ENCODE results near the gene SBF2. TPM values are rescaled to one million over a fixed set of nuclear protein-coding genes. Genes with fewer than 3 reads are reported as not detected.
"Not testable (repeated sequence)": the region's sequence is repeated elsewhere in the genome, so short reads cannot be mapped to it uniquely, and the experiment has no call there.

Gene SBF2
- total RNA-seq, 1 donor from 2014 or later = 34.5 TPM

DNA sequence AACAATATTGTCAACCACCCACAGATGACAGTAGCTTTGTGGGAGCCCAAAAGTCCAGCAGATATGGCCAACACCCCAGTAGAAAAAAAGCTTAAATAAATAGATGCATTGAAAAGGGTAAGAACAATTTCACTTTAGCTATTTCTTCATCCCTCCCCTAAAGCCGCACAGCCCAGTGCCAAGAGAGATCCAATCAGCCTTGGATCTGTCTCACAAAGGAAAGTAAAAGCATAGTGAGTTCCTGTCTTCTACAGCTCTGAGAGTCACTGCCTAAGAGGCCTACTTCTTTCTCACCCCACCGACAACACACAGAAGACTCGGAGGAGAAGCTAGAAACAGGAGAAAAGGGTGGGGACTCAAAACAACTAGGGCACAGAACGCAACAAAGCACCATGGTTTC is 196.4 kb downstream of the SBF2 start:
- Histone ChIP-seq H3K9me3 (peaks cover 13 to 20% of the 10 kb centered on the region in 2 donors), H3K4me1 (no peaks in the 10 kb centered on the region), H3K36me3 (no peaks in the 10 kb centered on the region), H3K27me3 (no peaks in the 10 kb centered on the region), H3K4me3 (no peak overlapping the region), H3K27ac (no peak overlapping the region)
- TF ChIP-seq, protein P1, sequence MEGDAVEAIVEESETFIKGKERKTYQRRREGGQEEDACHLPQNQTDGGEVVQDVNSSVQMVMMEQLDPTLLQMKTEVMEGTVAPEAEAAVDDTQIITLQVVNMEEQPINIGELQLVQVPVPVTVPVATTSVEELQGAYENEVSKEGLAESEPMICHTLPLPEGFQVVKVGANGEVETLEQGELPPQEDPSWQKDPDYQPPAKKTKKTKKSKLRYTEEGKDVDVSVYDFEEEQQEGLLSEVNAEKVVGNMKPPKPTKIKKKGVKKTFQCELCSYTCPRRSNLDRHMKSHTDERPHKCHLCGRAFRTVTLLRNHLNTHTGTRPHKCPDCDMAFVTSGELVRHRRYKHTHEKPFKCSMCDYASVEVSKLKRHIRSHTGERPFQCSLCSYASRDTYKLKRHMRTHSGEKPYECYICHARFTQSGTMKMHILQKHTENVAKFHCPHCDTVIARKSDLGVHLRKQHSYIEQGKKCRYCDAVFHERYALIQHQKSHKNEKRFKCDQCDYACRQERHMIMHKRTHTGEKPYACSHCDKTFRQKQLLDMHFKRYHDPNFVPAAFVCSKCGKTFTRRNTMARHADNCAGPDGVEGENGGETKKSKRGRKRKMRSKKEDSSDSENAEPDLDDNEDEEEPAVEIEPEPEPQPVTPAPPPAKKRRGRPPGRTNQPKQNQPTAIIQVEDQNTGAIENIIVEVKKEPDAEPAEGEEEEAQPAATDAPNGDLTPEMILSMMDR (IDR thresholded peaks at IDR 0.05) = no peak
- no peak for DNase-seq (ENCODE audit: low spot score in 2 of 2)
- intact Hi-C loops (cut with DNase I) = no loop called here

DNA sequence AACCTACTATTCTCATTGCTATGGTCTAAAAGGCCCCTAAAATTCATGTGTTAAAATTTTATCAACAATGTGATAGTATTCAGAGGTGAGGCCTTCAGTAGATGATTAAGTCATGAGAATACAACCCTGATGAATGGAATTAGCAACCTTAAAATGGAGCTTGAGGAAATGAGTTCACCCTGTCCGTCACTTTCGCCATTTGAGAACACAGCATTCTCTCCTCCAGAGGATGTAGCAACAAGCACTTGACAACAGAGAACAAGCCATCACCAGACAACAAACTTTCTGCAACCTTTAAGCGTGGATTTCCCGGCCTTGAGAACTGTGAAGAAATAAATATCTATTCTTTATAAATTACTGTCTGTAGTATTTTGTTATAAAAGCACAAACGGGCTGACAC is 197.0 kb downstream of the SBF2 start:
- H3K27ac ChIP-seq = no peak overlapping the region
- no peaks in the 10 kb centered on the region for H3K27me3 ChIP-seq
- no peak for DNase-seq (ENCODE audit: low spot score in 2 of 2)
- intact Hi-C loops (cut with DNase I) = no loop called here
- TF ChIP-seq, protein P1 (IDR thresholded peaks at IDR 0.05) = no peak
- peaks cover 13 to 20% of the 10 kb centered on the region in 2 donors for H3K9me3 ChIP-seq
- H3K4me3 ChIP-seq = no peak overlapping the region
- no peaks in the 10 kb centered on the region for H3K4me1 ChIP-seq
- no peaks in the 10 kb centered on the region for H3K36me3 ChIP-seq

DNA sequence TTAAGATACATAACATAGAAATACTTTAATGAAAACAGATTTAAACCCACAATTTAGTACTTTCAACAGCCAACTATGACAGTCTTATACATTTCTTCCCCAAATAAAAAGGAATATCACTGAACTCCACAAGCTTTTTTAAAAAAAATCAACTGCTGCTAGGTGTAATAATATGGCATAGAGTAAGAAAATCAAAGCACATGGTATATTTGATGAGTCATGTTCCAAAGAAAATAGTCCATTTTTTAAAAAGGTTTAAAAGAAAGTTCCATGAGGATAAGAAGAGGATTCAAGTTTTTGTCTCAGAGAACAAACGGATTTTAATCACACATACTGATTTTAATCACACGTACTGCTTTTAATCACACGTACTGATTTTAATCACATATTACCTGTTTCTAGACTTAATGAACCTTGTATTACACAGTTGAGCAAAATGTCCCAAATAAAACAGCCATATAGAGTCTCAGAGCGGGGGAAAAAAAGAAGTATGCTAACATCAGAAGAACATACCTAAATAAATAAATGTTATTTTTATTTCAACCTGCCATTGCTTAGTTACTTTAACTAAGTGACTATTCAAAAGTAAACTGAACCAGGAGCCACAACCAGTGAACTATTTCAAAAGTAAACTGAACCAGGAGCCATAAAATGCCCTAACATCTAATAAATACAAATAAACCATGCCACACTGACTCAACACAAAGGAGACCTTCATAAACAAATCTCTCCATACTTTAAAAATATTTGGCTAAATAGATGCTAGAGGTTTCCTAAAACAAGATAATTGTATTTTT is 198.4 kb downstream of the SBF2 start:
- H3K4me1 ChIP-seq = no peaks in the 10 kb centered on the region
- intact Hi-C loops (cut with DNase I) = no loop called here
- H3K9me3 ChIP-seq = peaks cover 13 to 20% of the 10 kb centered on the region in 2 donors
- no peaks in the 10 kb centered on the region for H3K36me3 ChIP-seq
- H3K27ac ChIP-seq = no peak overlapping the region
- H3K4me3 ChIP-seq = no peak overlapping the region
- no peak for DNase-seq (ENCODE audit: low spot score in 2 of 2)
- TF ChIP-seq, protein P1 (IDR thresholded peaks at IDR 0.05) = no peak
- H3K27me3 ChIP-seq = no peaks in the 10 kb centered on the region

DNA sequence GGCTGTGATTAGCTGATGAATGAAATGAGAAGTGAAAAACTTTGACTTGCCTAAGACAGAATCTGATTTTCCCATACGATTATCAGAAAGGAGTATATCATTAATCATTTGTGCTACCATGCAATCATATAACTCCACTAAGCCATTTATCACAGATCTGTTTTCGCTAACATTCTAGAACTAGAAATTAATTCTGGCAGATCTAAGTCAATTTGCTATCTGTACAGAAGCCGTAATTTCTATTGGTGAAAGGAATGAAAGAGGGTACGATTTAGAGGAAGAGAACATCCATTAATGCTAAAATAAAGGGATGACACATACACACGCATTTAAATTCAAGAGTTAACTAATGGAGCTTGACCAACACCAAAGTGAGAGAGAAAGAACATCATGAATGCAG is 201.6 kb downstream of the SBF2 start:
- Histone ChIP-seq H3K27ac (no peak overlapping the region), H3K27me3 (no peaks in the 10 kb centered on the region), H3K4me3 (no peak overlapping the region), H3K9me3 (no peaks in the 10 kb centered on the region), H3K36me3 (no peaks in the 10 kb centered on the region), H3K4me1 (no peaks in the 10 kb centered on the region)
- intact Hi-C loops (cut with DNase I) = no loop called here
- TF ChIP-seq, protein P1 (IDR thresholded peaks at IDR 0.05) = no peak
- DNase-seq (ENCODE audit: low spot score in 2 of 2) = no peak

DNA sequence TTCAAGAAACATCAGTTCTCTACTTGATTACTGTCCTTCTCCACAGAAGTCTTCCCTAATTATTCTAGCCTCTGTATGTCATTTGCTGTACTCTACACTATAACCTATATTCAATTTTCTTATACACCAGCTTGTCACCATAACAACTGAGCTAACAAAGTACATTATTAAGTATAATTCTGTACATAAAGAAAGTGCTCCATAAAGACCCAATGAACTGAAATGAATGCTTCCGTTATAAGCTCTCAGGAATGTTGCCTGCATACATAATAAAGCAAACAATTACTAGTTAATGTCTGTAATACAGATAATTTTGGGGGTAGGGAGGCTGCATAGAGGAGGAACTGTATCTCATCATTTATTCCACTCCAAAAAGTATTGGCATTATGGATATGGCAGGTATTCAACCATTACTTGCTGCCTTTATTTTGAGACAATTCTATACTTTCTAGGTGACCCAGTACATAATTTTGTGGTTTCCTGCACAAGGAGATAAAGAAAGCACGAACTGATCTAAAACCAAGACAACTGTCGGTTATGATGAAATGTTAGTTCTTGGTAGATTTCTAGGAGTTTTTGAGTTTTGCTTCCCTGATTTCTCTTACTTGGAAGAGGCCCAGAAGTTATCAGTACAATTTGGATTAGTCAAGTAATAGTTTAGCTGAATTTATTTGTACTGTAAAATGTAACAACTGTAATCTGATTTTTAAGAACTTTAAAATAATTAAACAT is 202.5 kb downstream of the SBF2 start:
- H3K27ac ChIP-seq = no peak overlapping the region
- DNase-seq (ENCODE audit: low spot score in 2 of 2) = no peak
- intact Hi-C loops (cut with DNase I) = no loop called here

DNA sequence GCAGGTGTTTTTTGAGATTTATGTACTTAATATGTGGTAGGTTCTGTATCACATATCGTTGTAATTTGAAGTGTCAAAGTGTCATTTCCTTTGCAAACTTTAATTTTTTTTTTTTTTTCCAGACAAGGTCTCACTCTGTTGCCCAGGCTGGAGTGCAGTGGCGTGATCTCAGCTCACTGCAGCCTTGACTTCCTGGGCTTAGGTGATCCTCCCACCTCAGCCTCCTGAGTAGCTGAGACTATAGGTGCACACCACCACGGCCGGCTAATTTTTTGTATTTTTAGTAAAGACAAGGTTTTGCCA is 206.1 kb downstream of the SBF2 start:
- H3K36me3 ChIP-seq; intact Hi-C loops (cut with DNase I); H3K27me3 ChIP-seq; H3K27ac ChIP-seq; H3K4me3 ChIP-seq; DNase-seq (ENCODE audit: low spot score in 2 of 2); H3K4me1 ChIP-seq: not testable (repeated sequence)
- peaks cover 3 to 14% of the 10 kb centered on the region in 2 donors for H3K9me3 ChIP-seq

More for the DNA sequence above, 202.5 kb downstream of the SBF2 start:
- TF ChIP-seq, protein P1 (IDR thresholded peaks at IDR 0.05) = no peak
- Histone ChIP-seq H3K4me3 (no peak overlapping the region), H3K27me3 (no peaks in the 10 kb centered on the region), H3K4me1 (no peaks in the 10 kb centered on the region), H3K9me3 (no peaks in the 10 kb centered on the region), H3K36me3 (no peaks in the 10 kb centered on the region)
